K562 (cell line): ENCODE results near the gene SPINT1. TPM values are rescaled to one million over a fixed set of nuclear protein-coding genes. Genes with fewer than 3 reads are reported as not detected.

Source experiments
- BDP1 ChIP-seq: IDR thresholded peaks from 3 replicates; pipeline ENCODE4 v1.6.1; 2011; ENCODE audit not compliant: insufficient read length, insufficient read depth
- BRF1 ChIP-seq: IDR thresholded peaks from 3 replicates; pipeline ENCODE4 v1.6.1; 2011; ENCODE audit warnings: borderline replicate concordance, mild to moderate bottlenecking; ENCODE audit not compliant: insufficient read length; ENCODE audit errors: extremely low read depth
- COPS2 ChIP-seq: fragments of 450-650 bp; conservative IDR thresholded peaks from 2 replicates; pipeline ENCODE4 v1.6.1; 2016; ENCODE audit warnings: mild to moderate bottlenecking, moderate library complexity
- CSDE1 ChIP-seq, 2 experiments: fragments of 450-650 bp; IDR thresholded peaks; 2 replicates each; pipeline ENCODE4 v1.6.1; 2016; ENCODE audit warnings: mild to moderate bottlenecking in 1 of 2
- FOXK2 ChIP-seq, 2 experiments: fragments of 450-650 bp; IDR thresholded peaks in 1 of 2; conservative IDR thresholded peaks in 1 of 2; 2 replicates each; pipeline ENCODE4 v1.6.1; 2016; ENCODE audit warnings: low read depth in 2 of 2, mild to moderate bottlenecking in 1 of 2
- IFI16 ChIP-seq: fragments of 250-450 bp; sonication (Bioruptor Pico); IDR thresholded peaks from 2 replicates; pipeline ENCODE4 v2.1.2; 2022; ENCODE audit warnings: mild to moderate bottlenecking, inconsistent platforms
- PHF20 ChIP-seq: fragments of 450-650 bp; IDR thresholded peaks from 2 replicates; pipeline ENCODE4 v1.6.1; 2018; ENCODE audit not compliant: partially characterized antibody
- POU5F1 ChIP-seq: fragments of 150-350 bp; IDR thresholded peaks from 2 replicates; pipeline ENCODE4 v1.6.1; 2014; ENCODE audit warnings: borderline replicate concordance, low read length, low read depth, mild to moderate bottlenecking; ENCODE audit not compliant: partially characterized antibody
- SAP30 ChIP-seq: fragments of 200-600 bp; sonication (generic); IDR thresholded peaks from 2 replicates; pipeline ENCODE4 v1.6.1; 2012; ENCODE audit warnings: borderline replicate concordance, low read depth, mild to moderate bottlenecking, moderate library complexity, low read length, control low read depth, inconsistent platforms; ENCODE audit not compliant: insufficient read depth, poor library complexity, severe bottlenecking
- ZNF174 ChIP-seq: fragments of 250-450 bp; sonication (Bioruptor Pico); IDR thresholded peaks from 2 replicates; pipeline ENCODE4 v1.4.0; 2020; ENCODE audit warnings: mild to moderate bottlenecking
- ZNF197 ChIP-seq: fragments of 200-800 bp; sonication (Bioruptor generic); IDR thresholded peaks from 2 replicates; pipeline ENCODE4 v1.6.1; 2016; ENCODE audit warnings: low read depth, missing genetic modification characterization, missing compliant biosample characterization
- ZNF431 ChIP-seq: sonication (generic); formaldehyde crosslinking; IDR thresholded peaks from 2 replicates; pipeline ENCODE4 v1.8.0; 2022; ENCODE audit warnings: mild to moderate bottlenecking, missing genetic modification reagents
- ZNF77 ChIP-seq: fragments of 250-450 bp; sonication (Bioruptor Pico); IDR thresholded peaks from 2 replicates; pipeline ENCODE4 v1.5.0; 2020
- polyA plus RNA-seq, 8 experiments: library from polyadenylated mRNA; depleted of rRNA in 4 of 8; stranded (reverse) in 5 of 8; unstranded in 3 of 8; fragments of >200 nt; fragmentation: Nextera tagmentation in 2 of 8; fragmentation: Illumina TruSeq in 1 of 8; extraction: Ambion mirVana in 2 of 8; extraction: Trizol in 1 of 8; gene quantifications; 2 replicates each; pipeline versions ENCODE4 v1.2.1 to v1.2.3, GENCODE V29; 2011 to 2014; ENCODE audit warnings: inconsistent platforms in 1 of 8, missing spikeins in 1 of 8
- total RNA-seq, 7 experiments: library from RNA; depleted of rRNA in 6 of 7; stranded (reverse); fragments of >200 nt in 6 of 7; fragmentation: Illumina TruSeq in 2 of 7; extraction: Trizol in 2 of 7; gene quantifications; 2 replicates each; pipeline versions ENCODE4 v1.2.1 to v1.2.3, GENCODE V29; 2011 to 2021; ENCODE audit warnings: low replicate concordance in 1 of 7
- TF ChIP-seq, protein P1 (sequence below): fragments of 200-800 bp; sonication (Bioruptor generic); IDR thresholded peaks from 2 replicates; pipeline ENCODE4 v1.6.1; 2017; ENCODE audit warnings: missing genetic modification characterization, missing compliant biosample characterization
- TF ChIP-seq, protein P2 (sequence below): fragments of 200-800 bp; sonication (Bioruptor generic); IDR thresholded peaks from 2 replicates; pipeline ENCODE4 v1.6.1; 2017; ENCODE audit warnings: missing genetic modification characterization, missing compliant biosample characterization
- TF ChIP-seq, protein P3 (sequence below): sonication (generic); formaldehyde crosslinking; IDR thresholded peaks from 2 replicates; pipeline ENCODE4 v1.8.1; 2023; ENCODE audit warnings: mild to moderate bottlenecking, missing genetic modification reagents
- TF ChIP-seq, protein P4 (sequence below): fragments of 450-650 bp; IDR thresholded peaks from 2 replicates; pipeline ENCODE4 v1.6.1; 2016; ENCODE audit warnings: missing biosample characterization, missing genetic modification characterization
- TF ChIP-seq, protein P5 (sequence below): fragments of 250-450 bp; sonication (Bioruptor Pico); IDR thresholded peaks from 2 replicates; pipeline ENCODE4 v1.5.1; 2021; ENCODE audit warnings: mild to moderate bottlenecking
- TF ChIP-seq, protein P6 (sequence below): sonication (generic); formaldehyde crosslinking; IDR thresholded peaks from 2 replicates; pipeline ENCODE4 v1.8.1; 2023; ENCODE audit warnings: mild to moderate bottlenecking, missing genetic modification reagents

SPINT1 gene
- total and polyA plus RNA-seq, 9 of the 15 experiments (the other 6 are each of a cell fraction or from before 2014, with no cell fraction given), result 0.78 to 4.5 (median 1.5) TPM

DNA sequence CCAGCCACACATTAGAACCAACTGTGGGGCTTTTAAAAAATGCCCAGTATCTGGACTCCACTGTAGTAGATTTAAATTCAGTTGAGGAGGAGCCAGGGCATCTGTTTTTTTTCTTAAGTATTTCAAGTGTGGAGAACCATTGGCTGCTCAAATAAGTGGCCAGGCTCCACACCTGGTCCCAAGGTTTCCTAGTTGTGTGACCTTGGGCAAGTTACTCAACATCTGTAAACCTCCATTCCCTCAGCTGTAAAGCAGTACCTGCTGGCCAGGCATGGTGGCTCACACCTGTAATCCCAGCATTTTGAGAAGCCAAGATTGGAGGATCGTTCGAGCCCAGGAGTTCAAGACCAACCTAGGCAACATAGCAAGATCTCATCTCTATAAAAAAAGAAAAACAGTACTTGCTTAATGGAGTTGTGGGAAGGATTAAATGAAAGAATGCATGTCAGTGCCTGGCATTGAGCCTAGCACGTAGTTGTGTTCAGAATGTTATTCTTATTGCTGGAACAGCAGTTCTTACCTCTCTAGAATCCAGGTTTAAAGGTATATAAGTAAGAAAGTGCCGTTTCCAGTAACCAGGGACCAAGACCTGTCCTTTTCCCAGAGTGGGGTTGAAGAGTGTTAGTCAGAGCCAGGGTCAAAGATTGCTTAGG is 17.3 kb upstream of the SPINT1 start (continued):
- TF ChIP-seq CSDE1 (IDR thresholded peaks at IDR 0.05) (no peak), SAP30 (no peak), IFI16 (CRISPR knock-in tag) (no peak), POU5F1 (no peak), ZNF174 (CRISPR knock-in tag) (no peak), FOXK2 (conservative IDR thresholded peaks at IDR 0.05 in 1 of 2, IDR thresholded peaks at IDR 0.05 in 1 of 2; ENCODE audit: low read depth in 2 of 2) (no peak), PHF20 (no peak), BDP1 (no peak), ZNF197 (CRISPR knock-in tag) (0 out of 2 replicates have a peak, but pooled peaks have one; percentile 23), ZNF77 (CRISPR knock-in tag) (no peak), COPS2 (no peak), ZNF431 (CRISPR knock-in tag) (no peak), BRF1 (no peak)
- TF ChIP-seq, protein P1, sequence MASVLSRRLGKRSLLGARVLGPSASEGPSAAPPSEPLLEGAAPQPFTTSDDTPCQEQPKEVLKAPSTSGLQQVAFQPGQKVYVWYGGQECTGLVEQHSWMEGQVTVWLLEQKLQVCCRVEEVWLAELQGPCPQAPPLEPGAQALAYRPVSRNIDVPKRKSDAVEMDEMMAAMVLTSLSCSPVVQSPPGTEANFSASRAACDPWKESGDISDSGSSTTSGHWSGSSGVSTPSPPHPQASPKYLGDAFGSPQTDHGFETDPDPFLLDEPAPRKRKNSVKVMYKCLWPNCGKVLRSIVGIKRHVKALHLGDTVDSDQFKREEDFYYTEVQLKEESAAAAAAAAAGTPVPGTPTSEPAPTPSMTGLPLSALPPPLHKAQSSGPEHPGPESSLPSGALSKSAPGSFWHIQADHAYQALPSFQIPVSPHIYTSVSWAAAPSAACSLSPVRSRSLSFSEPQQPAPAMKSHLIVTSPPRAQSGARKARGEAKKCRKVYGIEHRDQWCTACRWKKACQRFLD (CRISPR knock-in tag), result peak; percentile 35; the same call in 1 of the 2 replicates
- TF ChIP-seq, protein P2, sequence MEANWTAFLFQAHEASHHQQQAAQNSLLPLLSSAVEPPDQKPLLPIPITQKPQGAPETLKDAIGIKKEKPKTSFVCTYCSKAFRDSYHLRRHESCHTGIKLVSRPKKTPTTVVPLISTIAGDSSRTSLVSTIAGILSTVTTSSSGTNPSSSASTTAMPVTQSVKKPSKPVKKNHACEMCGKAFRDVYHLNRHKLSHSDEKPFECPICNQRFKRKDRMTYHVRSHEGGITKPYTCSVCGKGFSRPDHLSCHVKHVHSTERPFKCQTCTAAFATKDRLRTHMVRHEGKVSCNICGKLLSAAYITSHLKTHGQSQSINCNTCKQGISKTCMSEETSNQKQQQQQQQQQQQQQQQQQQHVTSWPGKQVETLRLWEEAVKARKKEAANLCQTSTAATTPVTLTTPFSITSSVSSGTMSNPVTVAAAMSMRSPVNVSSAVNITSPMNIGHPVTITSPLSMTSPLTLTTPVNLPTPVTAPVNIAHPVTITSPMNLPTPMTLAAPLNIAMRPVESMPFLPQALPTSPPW, result no peak
- TF ChIP-seq, protein P3, sequence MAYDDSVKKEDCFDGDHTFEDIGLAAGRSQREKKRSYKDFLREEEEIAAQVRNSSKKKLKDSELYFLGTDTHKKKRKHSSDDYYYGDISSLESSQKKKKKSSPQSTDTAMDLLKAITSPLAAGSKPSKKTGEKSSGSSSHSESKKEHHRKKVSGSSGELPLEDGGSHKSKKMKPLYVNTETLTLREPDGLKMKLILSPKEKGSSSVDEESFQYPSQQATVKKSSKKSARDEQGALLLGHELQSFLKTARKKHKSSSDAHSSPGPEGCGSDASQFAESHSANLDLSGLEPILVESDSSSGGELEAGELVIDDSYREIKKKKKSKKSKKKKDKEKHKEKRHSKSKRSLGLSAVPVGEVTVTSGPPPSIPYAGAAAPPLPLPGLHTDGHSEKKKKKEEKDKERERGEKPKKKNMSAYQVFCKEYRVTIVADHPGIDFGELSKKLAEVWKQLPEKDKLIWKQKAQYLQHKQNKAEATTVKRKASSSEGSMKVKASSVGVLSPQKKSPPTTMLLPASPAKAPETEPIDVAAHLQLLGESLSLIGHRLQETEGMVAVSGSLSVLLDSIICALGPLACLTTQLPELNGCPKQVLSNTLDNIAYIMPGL (CRISPR knock-in tag), result no peak
- TF ChIP-seq, protein P4, sequence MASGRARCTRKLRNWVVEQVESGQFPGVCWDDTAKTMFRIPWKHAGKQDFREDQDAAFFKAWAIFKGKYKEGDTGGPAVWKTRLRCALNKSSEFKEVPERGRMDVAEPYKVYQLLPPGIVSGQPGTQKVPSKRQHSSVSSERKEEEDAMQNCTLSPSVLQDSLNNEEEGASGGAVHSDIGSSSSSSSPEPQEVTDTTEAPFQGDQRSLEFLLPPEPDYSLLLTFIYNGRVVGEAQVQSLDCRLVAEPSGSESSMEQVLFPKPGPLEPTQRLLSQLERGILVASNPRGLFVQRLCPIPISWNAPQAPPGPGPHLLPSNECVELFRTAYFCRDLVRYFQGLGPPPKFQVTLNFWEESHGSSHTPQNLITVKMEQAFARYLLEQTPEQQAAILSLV (tag), result no peak
- TF ChIP-seq, protein P5, sequence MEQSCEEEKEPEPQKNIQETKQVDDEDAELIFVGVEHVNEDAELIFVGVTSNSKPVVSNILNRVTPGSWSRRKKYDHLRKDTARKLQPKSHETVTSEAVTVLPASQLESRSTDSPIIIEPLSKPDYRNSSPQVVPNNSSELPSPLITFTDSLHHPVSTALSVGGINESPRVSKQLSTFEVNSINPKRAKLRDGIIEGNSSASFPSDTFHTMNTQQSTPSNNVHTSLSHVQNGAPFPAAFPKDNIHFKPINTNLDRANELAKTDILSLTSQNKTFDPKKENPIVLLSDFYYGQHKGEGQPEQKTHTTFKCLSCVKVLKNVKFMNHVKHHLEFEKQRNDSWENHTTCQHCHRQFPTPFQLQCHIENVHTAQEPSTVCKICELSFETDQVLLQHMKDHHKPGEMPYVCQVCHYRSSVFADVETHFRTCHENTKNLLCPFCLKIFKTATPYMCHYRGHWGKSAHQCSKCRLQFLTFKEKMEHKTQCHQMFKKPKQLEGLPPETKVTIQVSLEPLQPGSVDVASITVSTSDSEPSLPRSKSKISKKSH (CRISPR knock-in tag), result no peak
- TF ChIP-seq, protein P6, sequence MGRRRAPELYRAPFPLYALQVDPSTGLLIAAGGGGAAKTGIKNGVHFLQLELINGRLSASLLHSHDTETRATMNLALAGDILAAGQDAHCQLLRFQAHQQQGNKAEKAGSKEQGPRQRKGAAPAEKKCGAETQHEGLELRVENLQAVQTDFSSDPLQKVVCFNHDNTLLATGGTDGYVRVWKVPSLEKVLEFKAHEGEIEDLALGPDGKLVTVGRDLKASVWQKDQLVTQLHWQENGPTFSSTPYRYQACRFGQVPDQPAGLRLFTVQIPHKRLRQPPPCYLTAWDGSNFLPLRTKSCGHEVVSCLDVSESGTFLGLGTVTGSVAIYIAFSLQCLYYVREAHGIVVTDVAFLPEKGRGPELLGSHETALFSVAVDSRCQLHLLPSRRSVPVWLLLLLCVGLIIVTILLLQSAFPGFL, result 0 out of 2 replicates have a peak, but pooled peaks have one; percentile 47
